Measurements from ENCODE around the gene DDRGK1.

Gene DDRGK1

GRCh38 chr20:3204124-3204794 lies at the start of gene DDRGK1:
Gene DDRGK1, minus strand, starts transcription at chr20:3204682. Its CDS starts 55 bp downstream, at chr20:3204627.
- no peak for DNase-seq (ENCODE audit: low read depth, low spot score)

- DNase-seq (ENCODE audit: low read depth, low spot score) = no peak
Measured at GRCh38 chr20:3251806-3252205, 47.3 kb upstream of the DDRGK1 start.

- no peak for DNase-seq (ENCODE audit: low read depth, low spot score)
Measured at GRCh38 chr20:3250091-3250504, 45.6 kb upstream of the DDRGK1 start.

GRCh38 chr20:3248993-3249347 lies 44.5 kb upstream of the DDRGK1 start:
- no peak for DNase-seq (ENCODE audit: low read depth, low spot score)

GRCh38 chr20:3248167-3248992 lies 43.9 kb upstream of the DDRGK1 start:
- DNase-seq (ENCODE audit: low read depth, low spot score) = no peak

- DNase-seq (ENCODE audit: low read depth, low spot score) = no peak
Measured at GRCh38 chr20:3247638-3248037, 43.2 kb upstream of the DDRGK1 start.

GRCh38 chr20:3246682-3247081 lies 42.2 kb upstream of the DDRGK1 start:
- DNase-seq (ENCODE audit: low read depth, low spot score) = no peak

- no peak for DNase-seq (ENCODE audit: low read depth, low spot score)
Measured at GRCh38 chr20:3245711-3246110, 41.2 kb upstream of the DDRGK1 start.

- no peak for DNase-seq (ENCODE audit: low read depth, low spot score)
Measured at GRCh38 chr20:3245156-3245555, 40.7 kb upstream of the DDRGK1 start.

GRCh38 chr20:3244613-3245012 lies 40.1 kb upstream of the DDRGK1 start:
- DNase-seq (ENCODE audit: low read depth, low spot score) = no peak

- no peak for DNase-seq (ENCODE audit: low read depth, low spot score)
Measured at GRCh38 chr20:3243718-3244358, 39.4 kb upstream of the DDRGK1 start.

- DNase-seq (ENCODE audit: low read depth, low spot score) = no peak
Measured at GRCh38 chr20:3242172-3242692, 37.8 kb upstream of the DDRGK1 start.

GRCh38 chr20:3240776-3241363 lies 36.4 kb upstream of the DDRGK1 start:
- DNase-seq (ENCODE audit: low read depth, low spot score) = no peak

GRCh38 chr20:3239867-3240775 lies 35.6 kb upstream of the DDRGK1 start:
- DNase-seq (ENCODE audit: low read depth, low spot score) = no peak

- no peak for DNase-seq (ENCODE audit: low read depth, low spot score)
Measured at GRCh38 chr20:3239026-3239866, 34.8 kb upstream of the DDRGK1 start, which contains the start of gene SLC4A11. Gene SLC4A11, minus strand, starts transcription at chr20:3239190. Its CDS starts 53 bp downstream, at chr20:3239137.

GRCh38 chr20:3238616-3239025 lies 34.1 kb upstream of the DDRGK1 start:
- DNase-seq (ENCODE audit: low read depth, low spot score) = no peak

- no peak for DNase-seq (ENCODE audit: low read depth, low spot score)
Measured at GRCh38 chr20:3237958-3238615, 33.6 kb upstream of the DDRGK1 start.

- no peak for DNase-seq (ENCODE audit: low read depth, low spot score)
Measured at GRCh38 chr20:3237011-3237957, 32.8 kb upstream of the DDRGK1 start.

Data from iPS DF 19.7 (cell line).